Vagina (tissue), 2 donors: ENCODE results near the gene USH2A. TPM values are rescaled to one million over a fixed set of nuclear protein-coding genes. Genes with fewer than 3 reads are reported as not detected.

Source experiments
- DNase-seq, 2 donors: peaks; one replicate each; pipeline ENCODE4 v3.0.0-alpha.2; 2017; ENCODE audit errors: extremely low spot score in 2 of 2
- H3K27ac ChIP-seq: fragments of 200-600 bp; sonication (generic); one replicate; pipeline ENCODE4 v1.5.1; 2019
- H3K27me3 ChIP-seq: fragments of 200-600 bp; sonication (generic); one replicate; pipeline ENCODE4 v1.5.1; 2019
- H3K36me3 ChIP-seq, 2 donors: fragments of 200-600 bp; sonication (generic); one replicate each; pipeline ENCODE4 v1.5.1; 2017 to 2019
- H3K4me1 ChIP-seq: fragments of 200-600 bp; sonication (generic); one replicate; pipeline ENCODE4 v1.5.1; 2019
- H3K4me3 ChIP-seq, 2 donors: fragments of 200-600 bp; sonication (generic); 1 replicate in 1 of 2; 2 replicates in 1 of 2; pipeline ENCODE4 v1.5.1; 2016 to 2019
- H3K9me3 ChIP-seq: fragments of 200-600 bp; sonication (generic); one replicate; pipeline ENCODE4 v1.5.1; 2019
- CTCF ChIP-seq, 3 experiments: fragments of 450-650 bp in 2 of 3; fragments of 200-600 bp in 1 of 3; sonication (generic) in 1 of 3; IDR thresholded peaks; one replicate each; pipeline ENCODE4 v1.5.1; 2017 to 2019; ENCODE audit warnings: antibody characterized with exemption in 3 of 3, mild to moderate bottlenecking in 2 of 3, moderate library complexity in 2 of 3
- POLR2A ChIP-seq, 2 donors: fragments of 450-650 bp; IDR thresholded peaks; one replicate each; pipeline ENCODE4 v1.6.1; 2017; ENCODE audit warnings: antibody characterized with exemption in 2 of 2, mild to moderate bottlenecking in 2 of 2, moderate library complexity in 2 of 2
- POLR2AphosphoS5 ChIP-seq, 2 donors: sonication (generic); formaldehyde crosslinking; IDR thresholded peaks; one replicate each; pipeline ENCODE4 v1.9.0; 2017; ENCODE audit warnings: antibody characterized with exemption in 2 of 2, mild to moderate bottlenecking in 2 of 2, low read depth in 1 of 2; ENCODE audit not compliant: insufficient read depth in 1 of 2
- intact Hi-C: fragments of 100-400 bp; cut with DNase I; formaldehyde crosslinking; loops from one replicate; pipeline ENCODE4 v1.15.1; 2023
- total RNA-seq: library from RNA; depleted of rRNA; stranded (reverse); fragments of >200 nt; gene quantifications from one replicate; pipeline ENCODE4 v1.2.3, GENCODE V29; 2016

The USH2A gene
- total RNA-seq, 1 donor from 2014 or later: under 0.01 TPM

- no peak for DNase-seq
- TF ChIP-seq POLR2AphosphoS5 (IDR thresholded peaks at IDR 0.05; ENCODE audit: insufficient read depth in 1 of 2, low read depth in 1 of 2): no peak
- no peak for TF ChIP-seq CTCF (IDR thresholded peaks at IDR 0.05)
- no peak for TF ChIP-seq POLR2A (IDR thresholded peaks at IDR 0.05)
- no peak overlapping the region for H3K27ac ChIP-seq
- no peak overlapping the region for H3K4me3 ChIP-seq
- H3K36me3 ChIP-seq: no peaks in the 10 kb centered on the region
- H3K4me1 ChIP-seq: no peaks in the 10 kb centered on the region
- intact Hi-C loops: no loop called here
- no peaks in the 10 kb centered on the region for H3K27me3 ChIP-seq
- H3K9me3 ChIP-seq: no peaks in the 10 kb centered on the region
Observed at GRCh38 chr1:215833941-215834729, 589.1 kb downstream of the USH2A start.

GRCh38 chr1:215830226-215830810 is 592.9 kb downstream of the USH2A start:
- intact Hi-C loops: no loop called here
- TF ChIP-seq POLR2AphosphoS5 (IDR thresholded peaks at IDR 0.05; ENCODE audit: insufficient read depth in 1 of 2, low read depth in 1 of 2) (no peak), POLR2A (IDR thresholded peaks at IDR 0.05) (no peak), CTCF (IDR thresholded peaks at IDR 0.05) (no peak)
- H3K4me1 ChIP-seq: no peaks in the 10 kb centered on the region

GRCh38 chr1:215825056-215825455 is 598.2 kb downstream of the USH2A start:
- intact Hi-C loops: no loop called here
- TF ChIP-seq CTCF (IDR thresholded peaks at IDR 0.05) (no peak), POLR2AphosphoS5 (IDR thresholded peaks at IDR 0.05; ENCODE audit: insufficient read depth in 1 of 2, low read depth in 1 of 2) (no peak), POLR2A (IDR thresholded peaks at IDR 0.05) (no peak)

More at GRCh38 chr1:215830226-215830810, 592.9 kb downstream of the USH2A start:
- Histone ChIP-seq H3K27ac (no peak overlapping the region), H3K4me3 (no peak overlapping the region), H3K36me3 (no peaks in the 10 kb centered on the region), H3K9me3 (no peaks in the 10 kb centered on the region), H3K27me3 (no peaks in the 10 kb centered on the region)
- DNase-seq: no peak

GRCh38 chr1:215824245-215824644 is 599.0 kb downstream of the USH2A start:
- no peak for DNase-seq
- Histone ChIP-seq H3K36me3 (no peaks in the 10 kb centered on the region), H3K27ac (no peak overlapping the region), H3K4me1 (no peaks in the 10 kb centered on the region), H3K4me3 (no peak overlapping the region), H3K27me3 (no peaks in the 10 kb centered on the region), H3K9me3 (no peaks in the 10 kb centered on the region)
- no peak for TF ChIP-seq POLR2AphosphoS5 (IDR thresholded peaks at IDR 0.05; ENCODE audit: insufficient read depth in 1 of 2, low read depth in 1 of 2)
- no peak for TF ChIP-seq POLR2A (IDR thresholded peaks at IDR 0.05)
- TF ChIP-seq CTCF (IDR thresholded peaks at IDR 0.05): no peak
- intact Hi-C loops: no loop called here

More at GRCh38 chr1:215825056-215825455, 598.2 kb downstream of the USH2A start:
- Histone ChIP-seq H3K9me3 (no peaks in the 10 kb centered on the region), H3K27me3 (no peaks in the 10 kb centered on the region), H3K4me3 (no peak overlapping the region), H3K36me3 (no peaks in the 10 kb centered on the region), H3K4me1 (no peaks in the 10 kb centered on the region), H3K27ac (no peak overlapping the region)
- no peak for DNase-seq

- Histone ChIP-seq H3K27me3 (no peaks in the 10 kb centered on the region), H3K27ac (no peak overlapping the region), H3K4me3 (no peak overlapping the region), H3K4me1 (no peaks in the 10 kb centered on the region), H3K9me3 (no peaks in the 10 kb centered on the region), H3K36me3 (no peaks in the 10 kb centered on the region)
- intact Hi-C loops: no loop called here
- TF ChIP-seq CTCF (IDR thresholded peaks at IDR 0.05) (no peak), POLR2A (IDR thresholded peaks at IDR 0.05) (no peak), POLR2AphosphoS5 (IDR thresholded peaks at IDR 0.05; ENCODE audit: insufficient read depth in 1 of 2, low read depth in 1 of 2) (no peak)
- DNase-seq: no peak
Observed at GRCh38 chr1:215819114-215819513, 604.1 kb downstream of the USH2A start.
